Central memory CD8-positive, alpha-beta T cell (primary cell): ENCODE results near the gene SGF29.
A peak's percentile ranks its signal among the peaks of the same experiment; 100 is the strongest.
"Not testable (repeated sequence)": the region's sequence is repeated elsewhere in the genome, so short reads cannot be mapped to it uniquely, and the experiment has no call there.

Source experiments
- ATAC-seq: fragments of 150-1000 bp; cut with Tn5 transposase; replicated peaks from 2 replicates; pipeline ENCODE4 v1.10.0; 2022; ENCODE audit warnings: mild to moderate bottlenecking, moderate FRiP score, moderate number of reproducible peaks; ENCODE audit not compliant: poor library complexity, severe bottlenecking; ENCODE audit errors: extremely low read depth
- DNase-seq, 2 donors: peaks; one replicate each; pipeline ENCODE4 v3.0.0; 2021; ENCODE audit warnings: low spot score in 2 of 2
- H3K27ac Mint-ChIP-seq: one replicate; pipeline ENCODE4 v1.8.0; 2022; ENCODE audit warnings: low read depth, mild to moderate bottlenecking, moderate library complexity, mixed read lengths
- H3K27me3 Mint-ChIP-seq: one replicate; pipeline ENCODE4 v1.8.0; 2022; ENCODE audit warnings: mixed read lengths
- H3K36me3 Mint-ChIP-seq: one replicate; pipeline ENCODE4 v1.8.0; 2022; ENCODE audit warnings: mild to moderate bottlenecking, moderate library complexity, mixed read lengths; ENCODE audit not compliant: insufficient read depth
- H3K4me1 Mint-ChIP-seq: one replicate; pipeline ENCODE4 v1.8.0; 2022; ENCODE audit warnings: mixed read lengths
- H3K4me3 Mint-ChIP-seq: one replicate; pipeline ENCODE4 v1.8.0; 2022; ENCODE audit warnings: mild to moderate bottlenecking, moderate library complexity, mixed read lengths
- H3K9me3 Mint-ChIP-seq: one replicate; pipeline ENCODE4 v1.8.0; 2022; ENCODE audit warnings: mixed read lengths

SGF29 gene

DNA sequence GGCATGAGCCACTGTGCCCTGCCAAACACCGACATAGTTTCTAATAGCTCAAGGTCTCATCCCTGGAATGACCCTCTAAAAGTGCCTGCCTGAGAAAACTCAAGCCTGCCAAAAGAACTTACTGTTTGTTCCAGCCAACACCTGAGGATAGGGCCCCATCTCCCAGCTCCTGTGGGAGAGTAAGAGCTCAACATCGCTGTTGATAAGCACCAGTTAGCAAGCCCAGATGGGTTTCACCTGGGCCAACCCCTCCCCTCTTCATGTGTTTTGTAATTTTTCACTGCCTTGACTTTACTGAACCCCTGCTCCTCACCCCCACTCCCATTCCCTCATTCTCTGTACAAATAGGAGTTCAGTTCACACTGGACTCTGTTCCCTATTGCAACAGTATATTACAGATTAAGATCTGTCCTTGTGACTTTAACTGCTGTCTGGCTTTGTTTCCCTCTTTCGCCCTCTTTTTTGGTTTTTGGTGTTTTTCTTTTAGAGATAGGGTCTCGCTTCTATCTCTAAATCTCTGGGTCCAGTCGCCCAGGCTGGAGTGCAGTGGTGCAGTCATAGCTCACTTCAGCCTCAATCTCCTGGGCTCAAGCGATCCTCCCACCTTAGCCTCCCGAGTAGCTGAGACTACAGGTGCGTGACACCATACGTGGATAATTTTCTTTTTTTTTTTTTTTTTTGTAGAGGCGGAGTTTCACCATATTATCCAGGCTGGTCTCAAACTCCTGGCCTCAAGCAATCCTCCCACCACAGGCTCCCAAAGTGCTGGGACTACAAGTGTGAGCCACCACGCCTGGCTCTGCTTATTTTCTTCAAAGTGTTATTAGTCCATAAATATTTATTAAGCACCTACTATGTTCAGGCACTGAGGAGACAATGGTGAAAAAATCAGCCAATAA is 27.3 kb upstream of the SGF29 start:
- no peak for DNase-seq
- H3K36me3 Mint-ChIP-seq: peaks cover 2% of the 10 kb centered on the region
- no peaks in the 10 kb centered on the region for H3K4me1 Mint-ChIP-seq
- no peaks in the 10 kb centered on the region for H3K9me3 Mint-ChIP-seq
- no peak overlapping the region for H3K27ac Mint-ChIP-seq
- no peak overlapping the region for H3K4me3 Mint-ChIP-seq
- no peaks in the 10 kb centered on the region for H3K27me3 Mint-ChIP-seq
- ATAC-seq: no peak

DNA sequence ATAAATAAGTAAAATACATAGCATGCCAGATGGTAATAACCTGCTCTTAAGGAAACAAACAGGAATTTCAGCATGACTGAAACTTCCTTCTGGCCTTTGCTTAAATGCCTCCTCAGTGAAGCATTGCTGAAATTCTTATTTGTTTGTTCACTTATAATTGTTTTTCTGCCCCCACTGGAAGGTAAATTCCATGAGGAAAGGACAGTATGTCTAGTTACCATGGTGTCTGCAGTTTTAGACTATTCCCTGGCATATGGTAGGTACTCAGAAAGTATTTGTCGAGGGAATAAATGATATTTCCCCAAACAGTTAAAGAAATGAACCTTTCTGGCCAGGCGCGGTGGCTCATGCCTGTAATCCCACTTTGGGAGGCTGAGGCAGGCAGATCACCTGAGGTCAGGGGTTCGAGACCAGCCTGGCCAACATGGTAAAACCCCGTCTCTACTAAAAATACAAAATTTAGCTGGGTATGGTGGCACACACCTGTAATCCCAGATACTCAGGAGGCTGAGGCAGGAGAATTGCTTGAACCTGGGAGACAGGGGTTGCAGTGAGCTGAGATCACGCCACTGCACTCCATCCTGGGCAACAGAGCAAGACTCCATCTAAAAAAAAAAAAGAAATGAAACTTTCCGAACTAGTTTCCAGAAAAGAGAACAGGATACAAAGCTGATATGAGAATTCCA is 26.5 kb upstream of the SGF29 start:
- H3K4me1 Mint-ChIP-seq, DNase-seq, H3K4me3 Mint-ChIP-seq, H3K36me3 Mint-ChIP-seq, H3K27me3 Mint-ChIP-seq, ATAC-seq, H3K9me3 Mint-ChIP-seq, H3K27ac Mint-ChIP-seq: not testable (repeated sequence)

DNA sequence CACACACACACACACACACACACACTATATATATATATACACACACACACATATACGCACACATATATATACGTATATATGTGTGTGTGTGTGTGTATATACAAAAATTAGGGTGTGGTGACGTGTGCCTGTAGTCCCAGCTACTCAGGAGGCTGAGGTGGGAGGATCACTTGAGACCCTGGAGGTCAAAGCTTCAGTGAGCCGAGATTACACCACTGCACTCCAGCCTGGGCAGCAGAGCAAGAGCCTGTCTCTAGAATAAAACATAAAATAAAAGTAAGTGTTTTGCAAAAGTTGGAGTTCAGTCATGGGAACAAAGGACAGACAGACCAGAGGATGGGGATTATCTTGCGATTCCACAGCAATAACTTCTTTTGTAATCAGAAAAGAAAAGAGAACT is 25.7 kb upstream of the SGF29 start:
- Mint-ChIP-seq H3K27ac (no peak overlapping the region), H3K4me1 (peaks cover 2% of the 10 kb centered on the region), H3K9me3 (no peaks in the 10 kb centered on the region), H3K36me3 (peaks cover 5% of the 10 kb centered on the region), H3K4me3 (no peak overlapping the region), H3K27me3 (no peaks in the 10 kb centered on the region)
- no peak for DNase-seq
- ATAC-seq: no peak

DNA sequence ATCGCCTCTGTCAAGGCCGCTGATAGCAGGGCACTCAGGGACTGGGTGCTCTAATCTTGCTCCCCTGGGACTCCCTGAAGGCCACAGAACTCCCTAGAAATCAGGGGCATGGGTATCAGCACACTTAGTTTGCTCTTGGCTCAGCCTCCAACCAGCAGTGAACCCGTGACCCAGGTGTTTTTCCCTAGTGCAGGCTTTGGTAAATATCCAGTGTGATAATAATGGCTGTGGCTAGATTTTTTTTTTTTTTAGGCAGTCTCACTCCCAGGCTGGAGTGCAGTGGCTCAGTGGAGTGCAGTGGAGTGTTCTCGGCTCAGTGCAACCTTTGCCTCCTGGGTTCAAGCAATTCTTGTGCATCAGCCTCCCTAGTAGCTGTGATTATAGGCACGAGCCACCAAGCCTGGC is 25.3 kb upstream of the SGF29 start:
- no peak for DNase-seq
- Mint-ChIP-seq H3K27ac (no peak overlapping the region), H3K9me3 (no peaks in the 10 kb centered on the region)

DNA sequence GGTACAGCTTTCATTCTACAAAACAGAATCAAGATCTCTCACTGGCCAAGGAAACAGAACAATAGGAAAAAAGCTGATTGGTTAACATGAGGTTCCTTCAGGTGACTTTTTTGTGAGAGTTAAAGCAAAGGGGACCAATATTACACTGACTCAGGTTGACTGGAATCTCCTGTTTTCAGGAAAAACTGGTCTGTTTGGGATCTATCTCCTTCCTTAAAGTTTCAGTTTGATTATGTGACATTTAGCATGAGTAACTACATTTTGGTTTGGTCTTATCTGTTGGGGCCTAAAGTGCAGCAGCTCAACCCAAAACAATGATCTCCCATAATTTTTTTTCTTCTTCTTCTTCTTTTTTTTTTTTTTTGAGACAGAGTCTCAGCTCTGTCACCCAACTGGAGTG is 24.6 kb upstream of the SGF29 start:
- no peak overlapping the region for H3K27ac Mint-ChIP-seq
- ATAC-seq: no peak
- peaks cover 10% of the 10 kb centered on the region for H3K4me1 Mint-ChIP-seq

More for the DNA sequence above, 25.3 kb upstream of the SGF29 start:
- Mint-ChIP-seq H3K27me3 (no peaks in the 10 kb centered on the region), H3K4me1 (peaks cover 7% of the 10 kb centered on the region), H3K4me3 (no peak overlapping the region), H3K36me3 (peaks cover 5% of the 10 kb centered on the region)
- ATAC-seq: no peak

DNA sequence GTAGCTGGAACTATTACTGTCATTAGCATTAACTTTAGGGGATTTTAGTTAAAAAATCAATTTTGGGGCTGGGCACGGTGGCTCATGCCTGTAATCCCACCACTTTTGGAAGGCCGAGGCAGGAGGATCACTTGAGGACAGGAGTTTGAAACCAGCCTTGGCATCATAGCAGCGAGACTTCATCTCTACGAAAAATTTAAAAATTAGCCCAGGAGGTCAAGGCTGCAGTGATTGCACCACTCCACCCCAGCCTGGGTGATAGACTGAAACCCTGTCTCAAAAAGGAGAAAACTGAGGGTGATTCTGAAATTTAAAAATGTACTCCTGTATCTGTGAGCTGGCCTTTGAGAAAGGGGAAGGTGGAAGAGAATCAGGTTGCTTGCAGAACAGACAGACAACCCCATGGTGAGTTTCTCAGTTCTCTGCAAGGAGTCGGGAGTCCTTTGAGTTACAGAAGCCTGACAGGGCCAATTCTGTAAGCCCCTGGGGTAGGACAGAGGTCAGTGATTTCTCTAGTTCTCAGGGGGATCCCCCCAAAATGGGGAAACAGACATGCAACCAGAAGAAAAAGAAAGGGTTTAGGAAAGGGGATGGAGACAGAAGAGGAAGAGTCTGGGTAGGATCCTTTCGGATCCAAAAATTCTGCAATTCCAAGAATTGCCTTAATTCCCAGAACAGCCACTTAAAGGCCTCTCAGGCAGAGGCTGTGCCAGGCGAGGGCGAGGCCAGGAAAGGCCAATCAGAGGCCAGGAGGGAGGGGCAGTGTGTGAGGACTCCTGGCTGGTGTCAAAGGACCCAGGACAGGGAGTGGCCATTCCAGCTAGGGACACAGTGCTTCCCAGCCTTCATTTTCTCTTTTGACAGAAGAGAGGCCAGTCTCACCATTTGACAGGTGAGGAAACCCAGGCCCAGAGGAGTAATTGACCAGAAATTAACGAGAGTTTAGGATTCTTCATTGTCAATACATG is 21.7 kb upstream of the SGF29 start:
- DNase-seq (no peak), ATAC-seq (no peak)
- Mint-ChIP-seq H3K4me1 (peaks cover 27% of the 10 kb centered on the region), H3K27ac (no peak overlapping the region), H3K9me3 (peaks cover 4% of the 10 kb centered on the region), H3K27me3 (no peaks in the 10 kb centered on the region), H3K36me3 (peaks cover 5% of the 10 kb centered on the region), H3K4me3 (no peak overlapping the region)

More for the DNA sequence above, 24.6 kb upstream of the SGF29 start:
- H3K27me3 Mint-ChIP-seq: no peaks in the 10 kb centered on the region
- H3K36me3 Mint-ChIP-seq: peaks cover 5% of the 10 kb centered on the region
- DNase-seq: no peak
- H3K4me3 Mint-ChIP-seq: no peak overlapping the region
- H3K9me3 Mint-ChIP-seq: no peaks in the 10 kb centered on the region

DNA sequence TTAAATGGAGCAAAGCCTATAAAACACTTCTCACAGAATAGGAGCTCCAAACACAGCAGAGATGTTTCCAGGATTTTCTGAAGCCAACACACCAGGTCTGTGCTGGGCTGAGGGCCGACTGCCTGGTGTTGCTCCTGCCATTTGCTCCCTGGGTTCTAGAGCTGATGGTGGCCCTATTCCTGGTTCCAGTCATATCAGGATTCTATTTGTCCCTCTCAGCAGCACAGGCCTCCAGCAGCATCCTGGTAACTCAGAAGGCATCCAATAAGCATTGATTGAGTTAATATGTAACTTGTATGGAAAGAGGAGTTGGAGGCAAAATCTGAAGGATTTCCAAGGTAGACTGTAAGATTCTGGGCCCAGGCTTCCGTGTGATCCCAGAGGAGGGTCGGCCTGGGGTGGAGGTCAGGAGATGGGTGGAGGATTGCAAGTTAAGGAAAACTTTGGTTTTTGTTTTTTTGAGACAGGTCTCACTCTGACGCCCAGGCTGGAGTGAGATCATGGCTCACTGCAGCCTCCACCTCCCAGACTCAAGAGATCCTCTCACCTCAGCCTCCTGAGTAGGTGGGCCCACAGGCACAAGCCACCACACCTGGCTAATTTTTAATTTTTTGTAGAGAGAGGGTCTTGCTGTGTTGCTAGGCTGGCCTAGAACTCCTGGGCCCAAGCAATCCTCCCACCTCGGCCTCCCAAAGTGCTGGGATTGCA is 20.6 kb upstream of the SGF29 start:
- peaks cover 4% of the 10 kb centered on the region for H3K9me3 Mint-ChIP-seq
- H3K36me3 Mint-ChIP-seq: peaks cover 5% of the 10 kb centered on the region
- H3K4me1 Mint-ChIP-seq: peaks cover 27% of the 10 kb centered on the region
- H3K4me3 Mint-ChIP-seq: no peak overlapping the region
- peak overlapping the region; percentile 14 for H3K27ac Mint-ChIP-seq
- DNase-seq (no peak), ATAC-seq (no peak)
- H3K27me3 Mint-ChIP-seq: no peaks in the 10 kb centered on the region

DNA sequence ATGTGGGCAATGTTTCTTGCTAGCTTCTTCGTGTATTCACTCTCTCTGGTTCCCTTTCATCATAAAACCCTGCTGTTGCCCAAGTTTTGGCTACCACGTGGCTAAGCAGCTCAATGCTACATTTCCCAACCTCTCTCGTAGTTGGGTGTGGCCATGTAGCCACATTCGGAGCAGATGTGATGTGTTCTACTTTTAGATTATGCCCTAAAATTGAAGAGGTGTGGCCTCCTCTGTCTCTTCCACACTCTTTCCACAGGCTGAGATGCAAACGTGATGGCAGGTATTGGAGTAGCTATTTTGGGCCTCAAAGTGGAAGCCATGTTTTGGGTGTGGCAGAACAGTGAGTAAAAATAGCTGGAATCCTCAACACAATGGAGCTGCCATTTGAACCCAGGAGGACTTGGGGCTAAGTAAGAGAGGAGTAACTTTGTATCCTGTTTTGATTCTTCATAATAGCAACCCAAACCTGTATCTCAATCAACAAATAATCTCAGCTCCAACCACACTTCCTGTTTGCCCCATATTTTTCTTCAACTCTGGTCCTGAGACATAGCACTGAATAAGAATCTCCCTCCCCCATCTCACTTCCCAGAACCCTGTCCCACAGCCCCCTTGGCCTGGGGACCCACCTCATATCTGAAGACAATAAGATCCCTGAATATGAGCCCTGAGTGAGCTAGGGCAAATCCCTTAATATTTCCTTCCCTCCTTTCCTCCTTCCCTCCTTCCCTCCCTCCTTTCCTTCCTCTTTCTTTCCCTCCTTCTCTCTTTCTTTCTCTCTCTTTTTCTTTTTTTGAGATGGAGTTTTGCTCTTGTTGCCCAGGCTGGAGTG is 19.0 kb upstream of the SGF29 start:
- peaks cover 4% of the 10 kb centered on the region for H3K9me3 Mint-ChIP-seq
- H3K27ac Mint-ChIP-seq: peak overlapping the region; percentile 92
- ATAC-seq (peak; percentile 82), DNase-seq (no peak)
- peaks cover 7% of the 10 kb centered on the region for H3K36me3 Mint-ChIP-seq
- H3K4me3 Mint-ChIP-seq: peak overlapping the region; percentile 45
- no peaks in the 10 kb centered on the region for H3K27me3 Mint-ChIP-seq
- peaks cover 27% of the 10 kb centered on the region for H3K4me1 Mint-ChIP-seq

DNA sequence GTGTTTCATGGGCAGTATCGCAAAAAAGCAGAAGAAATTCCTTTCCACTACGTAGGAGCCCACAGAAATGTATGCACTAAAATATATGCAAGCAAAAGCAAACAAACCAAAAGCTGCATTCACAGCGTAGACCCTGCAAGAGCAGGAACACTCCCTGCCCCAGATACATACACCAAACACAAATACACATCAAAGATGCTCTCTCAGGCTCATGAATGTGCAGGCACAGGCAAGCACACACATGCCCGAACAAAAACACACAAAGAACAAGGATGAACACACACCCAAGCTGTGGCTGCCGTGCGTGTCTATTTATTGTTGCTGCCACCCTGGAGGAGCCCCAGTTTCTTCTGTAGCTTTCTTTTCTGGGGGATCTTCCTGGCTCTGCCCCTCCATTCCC is 16.6 kb upstream of the SGF29 start:
- DNase-seq (no peak), ATAC-seq (no peak)
- Mint-ChIP-seq H3K4me1 (peaks cover 27% of the 10 kb centered on the region), H3K27ac (no peak overlapping the region), H3K9me3 (peaks cover 4% of the 10 kb centered on the region), H3K27me3 (peaks cover 8% of the 10 kb centered on the region), H3K4me3 (no peak overlapping the region), H3K36me3 (peaks cover 4% of the 10 kb centered on the region)

DNA sequence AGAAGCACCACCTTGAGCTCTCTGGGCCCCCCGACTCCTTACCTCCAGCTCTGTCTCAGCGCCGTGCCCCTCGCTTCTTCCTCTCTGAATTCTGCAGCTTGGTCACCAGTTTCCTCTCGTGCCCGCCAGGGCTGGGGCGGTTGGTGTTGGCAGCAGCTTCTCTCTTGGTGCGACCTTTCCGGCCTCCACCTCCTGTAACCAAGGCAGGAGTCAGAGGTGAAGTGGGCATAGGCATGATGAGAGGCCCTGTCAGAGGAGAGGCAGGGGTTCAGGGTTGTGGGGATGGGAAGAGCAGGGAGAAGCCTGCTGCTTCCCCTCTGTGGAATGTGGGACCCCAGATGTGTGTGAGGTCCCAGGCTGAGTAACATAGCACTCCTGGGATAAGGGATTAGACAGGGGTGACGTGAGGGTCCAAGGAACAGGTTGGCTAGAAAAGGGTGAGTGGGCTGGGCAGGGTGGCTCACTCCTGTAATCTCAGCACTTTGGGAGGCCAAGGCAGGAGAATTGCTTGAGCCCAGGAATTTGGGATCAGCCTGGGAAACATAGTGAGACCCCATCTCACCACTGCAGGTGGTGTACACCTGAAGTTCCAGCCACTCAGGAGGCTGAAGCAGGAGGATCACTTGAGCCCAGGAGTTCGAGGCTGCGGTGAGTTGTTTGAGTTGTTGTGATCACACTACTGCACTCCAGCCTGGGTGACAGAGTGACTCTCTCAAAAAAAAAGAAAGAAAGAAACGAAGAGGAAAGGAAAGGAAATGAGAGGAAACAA is 15.6 kb upstream of the SGF29 start:
- H3K4me3 Mint-ChIP-seq: no peak overlapping the region
- ATAC-seq (no peak), DNase-seq (no peak)
- peaks cover 28% of the 10 kb centered on the region for H3K4me1 Mint-ChIP-seq
- H3K9me3 Mint-ChIP-seq: peaks cover 4% of the 10 kb centered on the region
- H3K27ac Mint-ChIP-seq: peak overlapping the region; percentile 41
- peaks cover 3% of the 10 kb centered on the region for H3K36me3 Mint-ChIP-seq
- H3K27me3 Mint-ChIP-seq: peaks cover 17% of the 10 kb centered on the region
